HL-60/S4 treated with phorbol 12-myristate 13-acetate at 8.2 ng/mL for 4 days and 3 days (cell line): ENCODE data around the gene KRT17.
"Not testable (repeated sequence)": the region's sequence is repeated elsewhere in the genome, so short reads cannot be mapped to it uniquely, and the experiment has no call there.

Source experiments
- in situ Hi-C: fragments of 300-500 bp; cut with MboI; formaldehyde crosslinking; loops from 2 replicates; pipeline ENCODE4 v1.15.0; 2022; ENCODE audit warnings: low sequenced_read_pairs

The KRT17 gene

DNA sequence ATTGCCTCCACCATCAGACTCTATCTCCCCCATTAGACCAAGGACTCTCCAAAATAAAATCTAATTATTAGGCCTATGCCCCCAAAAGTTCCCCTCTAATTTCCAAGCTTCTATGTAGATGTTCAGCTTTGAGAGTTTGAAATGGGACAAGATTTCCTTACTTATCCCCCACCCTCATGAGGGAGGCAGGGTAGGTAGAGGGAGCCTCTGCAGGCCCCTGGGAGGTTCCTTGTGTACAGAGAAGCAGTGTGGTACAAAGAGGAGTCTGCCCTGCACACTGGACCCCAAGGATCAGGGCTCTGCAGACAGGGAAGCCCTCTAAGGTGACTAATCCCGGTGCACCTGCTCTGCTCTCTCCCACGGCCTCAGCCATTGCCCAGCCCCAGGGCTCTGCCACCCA lies 2.5 kb downstream of the KRT17 start:
- in situ Hi-C loops, result no loop called here

DNA sequence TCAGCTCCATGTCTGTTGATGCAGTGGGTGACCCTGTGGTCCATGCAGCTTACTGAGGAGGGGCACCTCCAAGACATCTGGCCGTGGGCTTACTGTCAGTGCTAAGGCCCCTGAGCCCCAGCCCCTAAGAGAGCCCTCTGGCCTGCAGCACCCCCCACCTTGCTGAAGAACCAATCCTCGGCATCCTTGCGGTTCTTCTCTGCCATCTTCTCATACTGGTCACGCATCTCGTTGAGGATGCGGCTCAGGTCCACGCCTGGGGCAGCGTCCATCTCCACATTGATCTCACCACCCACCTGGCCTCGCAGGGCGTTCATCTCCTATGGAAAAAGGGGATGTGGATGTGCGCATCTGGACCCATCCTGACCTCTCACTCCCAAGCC lies 2.9 kb downstream of the KRT17 start:
- in situ Hi-C loops, result not testable (repeated sequence)

DNA sequence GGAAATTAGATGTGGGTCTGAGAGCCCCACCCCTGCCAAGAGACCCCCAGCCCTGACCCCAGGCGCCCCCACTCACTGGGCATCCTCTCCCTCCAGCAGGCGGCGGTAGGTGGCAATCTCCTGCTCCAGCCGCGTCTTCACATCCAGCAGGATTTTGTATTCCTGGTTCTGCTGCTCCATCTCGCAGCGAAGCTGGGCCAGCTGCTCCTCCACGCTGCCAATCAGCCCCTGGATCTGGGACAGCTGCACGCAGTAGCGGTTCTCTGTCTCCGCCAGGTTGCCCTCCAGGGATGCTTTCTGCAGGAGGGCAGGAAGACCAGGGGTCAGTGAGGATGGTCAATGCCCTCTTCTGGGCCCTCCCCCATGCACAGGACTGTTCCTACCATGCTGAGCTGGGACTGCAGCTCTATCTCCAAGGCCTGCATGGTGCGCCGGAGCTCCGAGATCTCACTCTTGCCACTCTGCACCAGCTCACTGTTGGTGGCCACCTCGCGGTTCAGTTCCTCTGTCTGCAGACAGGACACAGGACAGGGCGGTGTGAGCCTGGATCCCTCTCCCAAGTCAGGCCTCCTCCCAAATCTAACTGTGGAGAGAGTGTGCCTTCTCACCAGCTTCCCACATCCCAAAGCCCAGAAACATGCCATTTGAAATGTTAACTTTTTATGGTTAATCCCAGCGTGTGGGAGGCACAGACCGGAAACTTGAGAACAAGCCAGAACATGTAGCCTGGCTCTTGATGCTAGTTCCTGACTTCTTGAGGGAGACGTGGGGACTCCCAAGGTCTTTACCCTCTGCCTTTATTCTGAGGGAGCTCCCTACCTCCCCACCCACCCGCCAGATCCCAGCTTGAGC lies 3.6 kb downstream of the KRT17 start:
- in situ Hi-C loops, result no loop called here

DNA sequence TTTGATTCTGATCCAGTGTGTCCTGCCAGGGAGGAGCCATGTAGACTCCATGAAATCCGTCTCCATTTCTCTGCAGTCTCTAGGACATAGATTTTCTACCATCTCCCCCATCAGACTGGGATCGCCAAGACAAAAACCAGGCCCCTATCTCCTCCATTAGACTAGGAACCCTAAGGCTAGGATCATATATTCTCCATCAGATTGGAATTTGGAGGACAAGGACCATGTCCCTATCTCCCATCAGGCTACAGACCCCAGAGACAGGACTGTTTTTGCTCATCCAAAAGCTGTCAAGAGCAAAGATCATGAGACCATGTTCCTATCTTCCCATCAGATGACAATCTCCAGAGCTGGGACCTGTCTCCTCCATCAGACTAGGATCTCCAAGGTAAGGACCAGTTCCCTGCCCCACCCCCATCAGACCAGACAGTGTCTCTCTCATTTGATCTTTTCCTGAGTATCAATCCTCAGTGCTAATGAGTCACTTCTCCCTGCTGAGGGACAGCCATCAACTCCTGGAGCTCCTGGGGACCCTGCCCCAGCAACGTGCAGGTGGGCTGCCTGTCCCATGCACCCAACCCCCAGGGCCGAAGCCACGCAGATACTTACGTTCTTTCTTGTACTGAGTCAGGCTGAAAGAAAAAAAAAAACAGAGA lies 4.3 kb downstream of the KRT17 start:
- in situ Hi-C loops, result not testable (repeated sequence)

DNA sequence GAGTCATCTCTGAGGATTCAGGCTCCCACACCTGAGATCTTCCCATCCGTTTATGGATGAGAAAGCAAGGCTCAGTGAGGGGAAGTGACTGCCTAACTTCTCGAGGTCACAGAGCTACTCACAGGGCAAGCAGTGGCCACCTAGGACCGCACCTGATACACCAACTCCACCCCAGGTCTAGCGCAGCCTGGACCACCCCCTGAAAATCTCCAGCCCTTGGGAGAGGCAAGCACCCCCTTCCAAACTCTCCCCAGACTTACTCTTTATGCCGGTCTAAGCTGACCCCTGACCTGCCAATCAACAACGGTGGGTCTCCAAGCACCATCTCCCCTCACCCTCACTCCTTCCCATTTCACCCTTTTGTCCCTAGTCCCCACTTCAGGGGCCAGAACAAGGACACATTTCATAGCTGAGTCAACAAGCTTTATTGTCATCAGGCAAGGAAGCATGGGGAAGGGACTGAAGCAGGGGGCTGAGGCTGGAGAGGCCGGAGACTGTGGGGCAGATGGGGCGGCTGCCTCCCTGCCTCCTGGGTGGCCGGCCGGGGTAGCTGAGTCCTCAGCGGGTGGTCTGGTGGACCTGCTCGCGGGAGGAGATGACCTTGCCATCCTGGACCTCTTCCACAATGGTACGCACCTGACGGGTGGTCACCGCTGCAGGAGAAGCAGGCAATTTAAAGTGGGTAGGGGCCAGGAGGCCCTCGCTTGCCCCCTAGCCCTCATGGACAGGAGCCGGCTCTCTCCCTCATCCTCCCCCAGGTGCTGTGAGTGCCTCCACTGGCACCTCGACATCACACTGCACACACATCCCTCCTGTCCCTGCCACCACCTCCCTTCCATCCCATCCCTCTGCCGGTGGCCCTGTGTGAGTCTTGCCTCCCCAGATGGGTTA lies 5.1 kb downstream of the KRT17 start:
- in situ Hi-C loops, result no loop called here

DNA sequence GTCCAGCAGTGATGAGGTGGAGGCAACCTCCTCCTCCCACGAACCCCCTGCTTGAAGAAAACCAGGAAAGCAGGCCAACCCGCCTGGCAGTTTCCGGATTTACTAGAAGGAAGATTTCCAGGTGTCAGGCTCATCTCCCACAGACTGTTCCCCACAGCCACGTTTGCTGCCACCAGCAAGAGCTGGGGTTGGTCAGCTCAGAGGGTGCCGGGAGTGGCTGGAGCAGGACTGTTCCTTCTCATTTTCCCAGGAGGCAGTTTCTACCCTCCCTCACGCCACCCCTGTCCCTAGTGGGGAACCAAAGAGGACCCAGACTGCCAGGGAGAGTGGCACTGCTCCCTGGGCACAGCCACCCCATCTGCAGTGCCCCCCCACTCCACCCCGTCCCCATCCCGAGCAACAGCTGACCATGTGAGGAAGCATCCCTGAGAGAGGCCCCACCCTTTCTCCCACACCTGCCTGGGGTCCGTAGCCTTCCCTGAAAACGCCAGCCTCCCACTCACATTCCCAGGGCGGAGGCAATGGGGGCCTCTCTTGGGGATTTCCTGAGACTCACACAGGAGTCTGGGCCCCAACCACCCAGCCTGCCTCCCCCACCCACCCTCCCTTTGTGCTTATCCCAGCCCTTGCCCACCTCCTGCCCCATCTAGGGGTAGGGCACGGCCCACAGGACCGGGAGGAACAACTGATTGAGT lies 5.9 kb downstream of the KRT17 start:
- in situ Hi-C loops, result no loop called here

DNA sequence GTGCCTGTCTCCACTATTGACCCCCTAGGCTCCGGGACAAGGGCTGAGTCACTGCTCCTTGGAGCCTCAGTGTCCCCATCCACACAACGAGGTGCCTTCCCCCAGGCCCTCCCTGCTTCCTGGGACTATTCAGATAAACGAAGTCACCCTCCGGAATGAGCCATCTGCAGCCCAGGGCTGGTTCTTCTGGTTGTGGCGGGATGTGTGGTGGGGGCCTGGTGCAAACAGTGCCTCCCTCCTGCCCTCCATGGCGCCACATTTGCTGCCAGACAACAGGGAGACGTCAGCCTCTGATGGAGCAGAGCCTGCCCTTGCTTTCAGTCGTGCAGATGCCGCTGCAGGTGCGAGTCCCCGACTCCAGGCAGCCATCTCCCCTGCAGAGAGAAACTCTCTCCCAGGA lies 6.7 kb downstream of the KRT17 start:
- in situ Hi-C loops, result no loop called here

DNA sequence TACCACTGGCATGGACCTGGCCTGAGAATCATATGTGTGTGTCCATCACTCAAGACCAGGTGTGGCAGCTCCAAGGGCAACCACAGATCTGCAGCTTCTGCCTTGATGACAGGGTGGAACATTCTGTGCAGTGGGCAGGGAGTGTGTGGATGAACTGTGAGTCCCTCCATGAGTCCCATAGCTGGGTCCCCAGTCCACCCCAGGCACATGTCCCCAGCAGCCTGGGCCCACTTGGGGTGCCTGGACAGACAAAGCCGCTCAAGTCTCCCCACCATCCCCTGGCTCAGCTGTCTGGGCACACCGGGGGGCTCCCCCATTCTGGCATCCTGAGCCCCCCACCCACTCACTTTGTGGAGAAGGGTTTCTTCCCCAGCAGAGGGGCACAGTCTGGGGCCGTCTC lies 7.2 kb downstream of the KRT17 start:
- in situ Hi-C loops, result no loop called here

DNA sequence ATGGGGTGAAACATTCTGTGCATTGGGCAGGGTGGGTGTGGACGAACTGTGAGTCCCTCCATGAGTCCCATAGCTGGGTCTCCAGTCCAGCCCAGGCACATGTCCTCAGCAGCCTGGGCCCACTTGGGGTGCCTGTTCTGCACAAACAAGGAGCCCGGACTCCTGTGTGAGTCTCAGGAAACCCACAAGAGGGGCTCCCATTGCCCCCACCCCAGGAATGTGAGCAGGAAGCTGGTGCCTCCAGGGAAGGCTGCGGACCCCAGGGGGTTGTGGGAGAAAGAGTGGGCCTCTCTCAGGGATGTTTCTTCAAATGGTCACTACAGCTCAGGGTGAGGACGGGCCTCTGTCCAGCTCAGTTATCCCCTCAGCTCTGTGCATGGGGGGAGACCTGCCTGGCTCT lies 7.9 kb downstream of the KRT17 start:
- in situ Hi-C loops, result not testable (repeated sequence)

DNA sequence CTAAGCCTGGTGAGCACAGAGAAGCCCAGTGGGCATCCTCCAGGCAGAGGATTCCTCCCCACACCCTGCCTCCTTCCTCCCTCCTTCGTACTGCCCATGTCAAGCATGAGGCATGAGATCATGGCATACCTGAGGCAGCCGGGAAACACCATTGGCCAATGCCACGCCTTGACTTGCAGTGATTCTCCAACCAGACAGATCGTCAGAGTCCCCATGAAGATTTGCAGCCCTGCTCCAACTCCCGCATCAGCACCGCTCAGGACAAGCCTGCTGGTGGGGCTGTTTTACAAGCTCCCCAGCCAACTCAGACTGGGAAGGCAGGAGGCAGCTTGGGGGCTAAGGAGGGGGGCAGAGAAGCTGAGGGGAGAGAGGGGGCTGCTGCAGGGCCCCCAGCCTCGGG lies 8.9 kb downstream of the KRT17 start:
- in situ Hi-C loops, result no loop called here

DNA sequence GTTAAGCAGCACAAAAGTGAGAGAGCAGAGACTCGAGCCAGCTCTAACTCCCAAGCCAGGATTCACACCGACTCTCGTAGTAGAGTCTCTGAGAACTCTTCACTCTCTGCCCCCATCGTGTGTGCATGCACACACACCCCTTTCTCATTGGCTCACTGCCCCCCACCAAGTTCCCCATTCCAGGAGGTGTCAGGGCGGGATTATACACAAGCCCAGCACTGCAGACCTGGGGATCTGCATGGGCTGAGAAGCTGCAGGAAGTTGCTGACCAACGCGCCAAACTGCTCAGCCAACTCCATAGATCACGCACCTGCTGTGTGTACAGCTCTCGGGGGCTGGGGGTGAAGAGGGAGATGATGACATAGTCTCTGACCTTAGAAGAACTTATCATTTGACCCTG lies 9.6 kb downstream of the KRT17 start:
- in situ Hi-C loops, result not testable (repeated sequence)

DNA sequence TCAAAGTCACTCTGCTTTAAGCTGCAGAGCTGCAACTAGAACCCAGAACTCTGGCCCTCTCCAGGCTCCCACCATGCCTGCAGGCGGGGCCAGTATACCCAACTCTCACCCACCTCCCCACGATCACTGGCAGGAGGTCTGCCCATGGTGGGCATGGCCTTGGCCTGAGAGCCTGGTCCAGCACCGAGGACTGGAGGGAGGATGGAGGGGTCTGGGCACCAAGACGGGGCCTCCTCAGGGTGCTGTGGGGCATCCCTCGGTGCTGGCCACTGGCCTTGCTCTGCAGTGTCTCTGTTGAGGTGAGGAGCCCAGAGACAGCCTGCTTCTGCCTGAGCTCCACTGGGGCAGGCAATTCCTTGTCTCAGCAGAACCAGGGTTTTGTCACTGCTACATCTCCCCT lies 10.3 kb downstream of the KRT17 start:
- in situ Hi-C loops, result no loop called here

DNA sequence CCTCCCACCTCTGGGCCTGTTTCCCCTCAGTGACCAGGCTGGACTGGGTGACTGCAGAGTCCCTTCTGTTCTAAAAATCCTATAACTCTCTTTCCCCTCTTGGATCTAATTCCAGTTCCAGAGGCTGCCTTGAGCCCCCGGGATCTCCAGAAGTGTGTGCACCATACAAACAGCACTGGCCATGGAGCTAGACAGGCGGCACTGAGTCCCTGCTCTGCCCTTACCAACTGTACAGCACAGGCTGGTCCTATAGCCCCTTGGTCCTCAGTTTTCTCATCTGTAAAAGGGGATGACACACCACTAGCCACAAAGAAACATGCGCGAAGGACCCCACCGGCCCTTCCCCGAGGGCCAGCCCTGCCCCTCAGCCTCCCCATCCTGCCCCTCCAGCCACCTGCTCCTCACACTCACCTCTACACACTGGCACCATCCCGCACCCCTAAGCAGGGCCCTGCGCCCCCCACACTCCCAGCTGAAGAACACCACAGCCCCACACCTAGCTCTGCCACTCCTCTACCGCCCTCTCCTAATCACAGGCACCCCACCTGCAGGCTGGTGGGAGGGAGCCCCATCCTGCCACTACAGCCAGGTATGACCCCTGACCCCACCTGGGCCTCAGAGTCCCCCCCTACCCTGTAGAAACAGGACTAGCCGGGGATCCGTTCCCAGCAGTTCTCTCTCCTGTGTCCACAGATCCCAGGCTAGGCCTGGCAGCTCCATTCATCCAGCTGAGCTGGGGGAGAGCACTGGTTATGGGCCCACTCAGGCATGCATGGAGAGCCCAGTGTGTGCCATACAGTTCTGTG lies 10.9 kb downstream of the KRT17 start:
- in situ Hi-C loops, result no loop called here

DNA sequence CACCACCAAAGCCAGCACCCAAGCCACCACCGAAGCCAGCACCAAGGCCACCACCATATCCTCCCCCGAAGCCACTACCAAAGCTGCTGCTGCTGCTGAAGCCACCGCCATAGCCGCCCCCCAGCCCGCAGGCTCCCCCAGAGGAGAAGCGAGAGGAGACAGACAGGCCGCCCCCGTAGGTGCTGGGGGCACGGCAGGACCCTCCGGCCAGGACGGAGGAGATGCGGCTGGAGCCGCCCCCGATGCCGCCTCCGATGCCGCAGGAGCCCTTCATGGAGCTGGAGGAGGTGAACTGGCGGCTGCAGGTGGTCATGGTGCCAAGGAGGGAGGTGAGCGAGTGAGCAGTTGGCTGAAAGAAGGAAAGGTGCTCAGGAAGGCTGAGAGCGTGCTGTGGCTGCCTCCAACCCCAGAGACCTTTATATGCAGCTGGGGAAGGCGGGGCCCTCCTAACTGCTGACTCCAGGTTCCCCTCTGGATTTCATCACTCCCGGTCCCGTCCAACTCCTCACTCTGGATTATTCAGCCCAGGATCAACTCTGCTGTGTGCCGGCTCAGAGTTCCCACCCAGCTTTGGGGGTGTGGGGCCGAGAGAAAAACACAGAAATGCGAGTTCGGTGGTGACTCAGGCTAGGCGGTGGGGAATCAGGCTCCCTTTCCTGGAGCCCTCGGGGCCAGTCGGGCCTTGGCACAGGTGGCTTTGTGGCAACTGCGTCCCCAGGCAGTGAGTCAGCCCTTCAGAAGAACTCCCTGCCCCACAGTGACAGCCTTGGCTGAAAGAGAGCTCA lies 11.8 kb downstream of the KRT17 start, which contains the start of gene KRT16:
KRT16 (minus strand) TSS at position 392 of the 785 bp plus-strand sequence; CDS start at position 313, 79 bp downstream.
- in situ Hi-C loops, result not testable (repeated sequence)

DNA sequence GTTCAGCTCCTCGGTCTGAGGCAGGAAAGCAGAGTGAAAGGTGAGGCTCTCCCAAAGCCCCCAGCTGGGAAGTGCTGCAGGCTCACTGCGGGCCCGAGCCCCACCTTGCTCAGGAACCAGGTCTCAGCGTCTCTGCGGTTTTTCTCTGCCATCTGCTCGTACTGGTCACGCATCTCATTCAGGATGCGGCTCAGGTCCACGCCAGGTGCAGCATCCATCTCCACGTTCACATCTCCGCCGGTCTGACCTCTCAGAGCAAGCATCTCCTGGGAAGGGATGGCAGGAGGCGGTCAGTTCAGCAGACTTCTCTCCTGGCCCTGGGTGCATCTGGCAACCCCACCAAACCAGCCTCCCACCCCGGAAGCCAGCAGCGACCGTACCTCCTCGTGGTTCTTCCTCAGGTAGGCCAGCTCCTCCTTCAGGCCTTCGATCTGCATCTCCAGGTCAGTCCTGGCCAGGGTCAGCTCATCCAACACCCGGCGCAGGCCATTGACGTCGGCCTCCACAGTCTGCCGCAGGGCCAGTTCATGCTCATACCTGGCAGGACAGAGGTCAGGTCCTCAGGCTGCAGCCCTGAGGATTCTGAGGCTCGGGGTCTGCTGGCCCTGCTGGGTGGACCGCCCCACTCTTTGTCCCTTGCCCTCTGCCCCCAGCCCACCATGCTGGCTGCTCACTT lies 13.3 kb downstream of the KRT17 start:
- in situ Hi-C loops, result no loop called here

DNA sequence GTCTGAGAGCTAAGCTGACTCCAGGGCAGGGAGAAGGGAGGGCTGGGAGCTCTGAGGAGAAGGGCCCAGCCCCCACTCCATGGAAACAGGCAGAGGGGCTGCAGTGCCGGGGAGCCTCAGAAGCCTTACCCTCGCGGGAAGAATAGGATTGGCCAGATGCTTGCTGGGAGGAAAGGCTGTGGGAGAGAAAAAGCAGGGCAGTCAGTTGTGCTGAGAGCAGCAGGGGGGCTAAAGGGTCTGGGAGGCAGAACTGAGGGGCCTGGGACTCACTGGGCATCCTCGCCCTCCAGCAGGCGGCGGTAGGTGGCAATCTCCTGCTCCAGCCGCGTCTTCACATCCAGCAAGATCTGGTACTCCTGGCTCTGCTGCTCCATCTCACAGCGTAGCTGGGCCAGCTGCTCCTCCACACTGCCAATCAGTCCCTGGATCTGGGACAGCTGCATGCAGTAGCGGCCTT lies 14.3 kb downstream of the KRT17 start:
- in situ Hi-C loops, result not testable (repeated sequence)

DNA sequence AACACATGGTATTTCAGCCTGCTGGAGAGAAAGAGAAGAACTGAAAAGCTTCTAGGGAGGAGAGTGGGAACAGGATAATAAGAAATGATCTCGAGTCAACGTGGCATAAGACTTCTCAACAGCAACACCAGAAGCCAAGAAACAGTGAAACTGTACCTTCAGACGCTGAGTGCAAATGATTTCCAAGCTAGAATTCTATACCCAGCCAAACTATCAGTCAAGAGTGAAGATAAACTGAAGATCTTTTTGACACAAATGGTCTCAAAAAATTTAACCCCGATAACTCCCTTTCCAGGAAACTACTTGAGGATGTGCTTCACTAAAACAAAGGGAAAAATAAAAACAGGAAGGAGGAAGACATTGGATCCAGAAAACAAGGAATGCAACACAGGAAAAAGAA lies 17.4 kb downstream of the KRT17 start:
- in situ Hi-C loops, result not testable (repeated sequence)

DNA sequence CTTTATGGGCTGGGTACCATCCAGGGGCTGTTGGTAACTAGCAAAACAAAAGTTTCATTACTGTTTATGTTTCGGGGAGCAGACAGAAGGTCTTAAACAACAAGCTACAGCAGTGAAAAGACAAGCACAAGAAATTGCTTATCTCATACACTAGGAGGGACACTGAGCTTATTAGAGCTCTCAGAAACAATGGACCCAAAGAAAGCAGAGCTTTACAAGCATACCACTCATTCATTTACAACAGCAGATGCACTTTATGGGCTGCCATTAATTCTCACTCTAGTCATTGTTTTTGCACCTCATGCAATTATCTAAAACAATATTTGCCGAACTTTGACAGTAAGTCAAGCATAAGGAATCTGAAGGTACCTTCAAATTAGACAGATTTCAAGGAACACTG lies 21.9 kb downstream of the KRT17 start:
- in situ Hi-C loops, result no loop called here

DNA sequence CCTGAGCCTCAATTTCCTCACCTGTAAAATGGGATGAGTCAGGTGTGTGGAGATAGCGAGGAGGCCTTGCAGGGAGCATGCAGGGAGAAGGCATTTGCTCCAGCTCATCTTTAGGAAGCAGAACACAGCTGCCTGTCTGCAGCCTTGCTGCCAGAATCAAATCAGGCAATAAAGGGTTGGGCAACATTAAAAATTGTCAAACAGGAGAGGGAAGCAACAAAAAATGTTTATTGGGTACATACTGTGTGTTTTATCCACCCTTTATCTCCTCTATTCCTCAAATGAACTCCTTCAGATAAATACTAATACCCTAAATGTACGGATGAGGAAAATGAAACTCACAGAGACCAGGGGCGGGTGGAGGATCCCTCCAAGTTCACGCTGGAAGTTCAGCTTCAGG lies 24.1 kb downstream of the KRT17 start:
- in situ Hi-C loops, result no loop called here
